ENCODE data around the gene SARNP.
A peak's percentile ranks its signal among the peaks of the same experiment; 100 is the strongest.

Gene SARNP

GRCh38 chr12:55737581-55738122 lies 79.9 kb downstream of the SARNP start:
- DNase-seq: peak; percentile 48 to 51
- TF ChIP-seq POLR2A (IDR thresholded peaks at IDR 0.05; ENCODE audit: low read length): no peak
- no peak for TF ChIP-seq GATA1 (IDR thresholded peaks at IDR 0.05; ENCODE audit: low read depth, low read length)

GRCh38 chr12:55736780-55737580 lies 80.5 kb downstream of the SARNP start:
- DNase-seq: peak; percentile 76 to 80
- TF ChIP-seq GATA1 (IDR thresholded peaks at IDR 0.05; ENCODE audit: low read depth, low read length) (no peak), POLR2A (IDR thresholded peaks at IDR 0.05; ENCODE audit: low read length) (no peak)

GRCh38 chr12:55736076-55736475 lies 81.4 kb downstream of the SARNP start:
- no peak for TF ChIP-seq GATA1 (IDR thresholded peaks at IDR 0.05; ENCODE audit: low read depth, low read length)
- TF ChIP-seq POLR2A (IDR thresholded peaks at IDR 0.05; ENCODE audit: low read length): no peak
- DNase-seq: no peak

GRCh38 chr12:55734595-55734994 lies 82.9 kb downstream of the SARNP start:
- TF ChIP-seq GATA1 (IDR thresholded peaks at IDR 0.05; ENCODE audit: low read depth, low read length) (no peak), POLR2A (IDR thresholded peaks at IDR 0.05; ENCODE audit: low read length) (no peak)
- no peak for DNase-seq

- TF ChIP-seq GATA1 (IDR thresholded peaks at IDR 0.05; ENCODE audit: low read depth, low read length) (no peak), POLR2A (IDR thresholded peaks at IDR 0.05; ENCODE audit: low read length) (no peak)
- no peak for DNase-seq
These were observed 83.7 kb downstream of the SARNP start for GRCh38 chr12:55733858-55734257.

- TF ChIP-seq POLR2A (IDR thresholded peaks at IDR 0.05; ENCODE audit: low read length) (no peak), GATA1 (IDR thresholded peaks at IDR 0.05; ENCODE audit: low read depth, low read length) (no peak)
- no peak for DNase-seq
These were observed 84.4 kb downstream of the SARNP start for GRCh38 chr12:55733021-55733555.

- TF ChIP-seq POLR2A (IDR thresholded peaks at IDR 0.05; ENCODE audit: low read length) (no peak), GATA1 (IDR thresholded peaks at IDR 0.05; ENCODE audit: low read depth, low read length) (no peak)
- DNase-seq: no peak
These were observed 85.2 kb downstream of the SARNP start for GRCh38 chr12:55732288-55732687.

DNA sequence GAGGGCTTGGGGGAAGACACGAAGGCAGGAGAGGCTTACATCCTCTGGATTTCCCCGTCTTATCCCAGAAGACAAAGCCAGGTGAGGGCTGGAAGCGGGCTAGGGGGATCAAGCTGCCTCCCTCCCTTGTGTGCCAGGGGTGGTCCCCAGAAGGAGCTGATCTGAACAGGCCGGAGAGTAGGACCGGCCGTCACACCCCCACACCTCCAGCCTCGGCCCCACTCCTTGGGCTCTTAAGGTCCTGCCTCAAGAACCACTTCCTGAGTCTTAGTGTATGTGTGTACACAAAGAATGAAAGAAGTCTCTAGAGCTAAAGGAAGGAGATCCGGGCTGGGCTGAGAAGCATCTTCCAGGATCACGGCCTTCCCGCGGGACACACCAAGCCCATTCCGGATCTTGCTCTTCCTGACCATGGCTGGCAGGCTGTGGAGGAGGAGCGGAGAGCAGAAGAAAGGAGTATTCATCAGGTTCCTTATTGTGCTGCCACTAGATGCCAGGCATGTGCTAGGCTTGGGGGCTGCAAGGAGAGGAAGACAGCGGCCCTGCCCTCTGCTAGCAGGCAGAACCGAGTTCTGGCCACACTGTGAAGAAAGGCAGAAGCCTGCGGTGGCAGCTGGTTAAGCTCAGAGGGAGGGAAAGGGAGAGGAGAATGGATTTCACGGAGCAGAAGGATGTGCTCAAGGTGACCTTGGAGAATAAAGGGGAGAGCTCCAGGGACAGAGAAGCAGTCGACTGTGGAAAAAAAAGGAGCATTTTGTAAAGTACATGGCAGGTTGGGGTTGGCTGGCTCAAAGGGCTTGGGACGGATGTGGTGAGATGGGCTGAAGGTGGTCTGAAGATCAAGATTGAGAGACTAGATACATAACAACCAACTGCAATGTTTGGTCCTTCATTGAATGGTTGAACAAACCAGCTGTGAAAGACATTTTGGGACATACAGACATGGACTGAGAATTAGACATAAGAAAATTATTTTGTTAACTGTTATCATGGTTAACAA lies 87.4 kb downstream of the SARNP start:
- DNase-seq: peak; percentile 49
- TF ChIP-seq GATA1 (IDR thresholded peaks at IDR 0.05; ENCODE audit: low read depth, low read length): no peak
- TF ChIP-seq POLR2A (IDR thresholded peaks at IDR 0.05; ENCODE audit: low read length): peak; percentile 52

- TF ChIP-seq GATA1 (IDR thresholded peaks at IDR 0.05; ENCODE audit: low read depth, low read length) (no peak), POLR2A (IDR thresholded peaks at IDR 0.05; ENCODE audit: low read length) (peak; percentile 55)
- DNase-seq: peak; percentile 83 to 88
These were observed 88.3 kb downstream of the SARNP start, which contains the start of gene CD63 for GRCh38 chr12:55728939-55729818. CD63 (minus strand) TSS chr12:55729009; CDS start chr12:55728341, 668 bp downstream.

DNA sequence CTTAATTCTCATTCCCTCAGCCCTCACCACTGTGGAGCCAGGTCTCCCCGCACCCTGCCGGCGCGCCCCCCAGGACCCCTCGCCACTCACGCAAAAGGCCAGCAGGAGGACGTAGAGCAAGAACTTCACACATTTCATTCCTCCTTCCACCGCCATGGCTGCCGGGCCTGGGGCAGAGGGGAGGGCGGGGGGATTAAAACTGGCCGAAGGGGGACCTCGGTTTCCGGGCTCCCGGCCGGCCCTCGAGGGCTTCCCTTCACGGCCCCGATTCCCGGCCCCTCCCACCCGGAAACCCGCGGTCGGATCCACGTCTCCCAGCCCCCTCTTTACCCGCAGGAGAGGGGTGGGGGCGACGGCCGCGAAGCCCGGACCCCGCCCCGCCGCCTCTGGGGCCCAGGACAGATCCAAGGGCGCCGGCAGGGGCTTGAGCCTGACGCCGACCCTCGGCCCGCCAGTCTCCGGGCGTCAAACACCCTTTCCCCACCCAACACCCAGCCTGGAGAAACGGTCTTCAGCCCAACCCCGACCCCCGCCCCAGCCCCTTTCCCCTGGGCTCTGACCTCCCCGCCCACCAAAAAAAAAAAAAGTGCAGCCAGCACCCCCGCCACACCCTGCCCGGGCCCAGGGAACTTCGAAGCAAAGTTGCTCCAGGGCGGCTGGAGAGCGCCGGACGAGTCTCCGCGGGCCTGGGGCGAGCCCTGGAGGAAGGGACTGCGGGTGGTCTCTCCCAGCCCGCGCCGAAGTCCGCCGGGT lies 89.2 kb downstream of the SARNP start:
- TF ChIP-seq GATA1 (IDR thresholded peaks at IDR 0.05; ENCODE audit: low read depth, low read length): no peak
- TF ChIP-seq POLR2A (IDR thresholded peaks at IDR 0.05; ENCODE audit: low read length): no peak
- peak; percentile 69 to 72 for DNase-seq

DNA sequence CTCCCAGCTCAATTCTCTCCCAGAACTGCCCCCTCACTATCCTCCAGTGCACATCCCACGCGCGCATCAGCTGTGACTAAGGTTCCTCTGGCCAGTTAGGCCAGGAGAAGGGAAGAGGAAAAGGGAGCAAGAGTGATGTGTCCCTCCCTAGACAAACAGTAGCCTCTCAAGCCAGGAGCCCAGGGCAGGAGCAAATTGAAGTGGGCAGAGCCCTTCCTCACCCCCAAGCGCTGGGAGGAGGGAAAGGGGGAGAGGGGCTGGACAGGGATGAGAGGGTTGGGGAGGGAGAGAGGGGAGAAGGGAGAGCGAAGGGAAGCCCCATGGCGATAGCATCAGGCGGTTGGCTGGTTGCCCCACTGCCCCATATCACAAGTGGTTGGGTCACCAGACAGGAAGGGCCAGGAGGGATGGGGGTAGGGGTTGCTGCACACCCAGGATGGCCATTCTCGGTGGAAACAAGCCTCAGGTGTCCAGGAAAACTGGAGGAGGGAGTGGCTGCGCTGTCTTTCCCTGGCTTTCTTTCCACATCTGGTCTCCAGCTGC lies 89.8 kb downstream of the SARNP start:
- no peak for TF ChIP-seq GATA1 (IDR thresholded peaks at IDR 0.05; ENCODE audit: low read depth, low read length)
- TF ChIP-seq POLR2A (IDR thresholded peaks at IDR 0.05; ENCODE audit: low read length): peak; percentile 60
- DNase-seq: peak; percentile 80 to 81

- no peak for DNase-seq
- TF ChIP-seq POLR2A (IDR thresholded peaks at IDR 0.05; ENCODE audit: low read length): no peak
- TF ChIP-seq GATA1 (IDR thresholded peaks at IDR 0.05; ENCODE audit: low read depth, low read length): no peak
These were observed 90.6 kb downstream of the SARNP start for GRCh38 chr12:55726971-55727370.
